Adipose tissue (tissue), 3 donors: ENCODE results near the gene CISD3. TPM values are rescaled to one million over a fixed set of nuclear protein-coding genes. Genes with fewer than 3 reads are reported as not detected.
A peak's percentile ranks its signal among the peaks of the same experiment; 100 is the strongest.

Source experiments
- H3K27ac ChIP-seq: one replicate; pipeline ENCODE4 v1.5.1; 2013; ENCODE audit warnings: low read depth, low read length
- WGBS, 3 donors: extraction: QIAGEN DNeasy Blood & Tissue Kit; methylation state at CpG; one replicate each; pipeline ENCODE4 v1.1.7; 2013; 5-methylcytosine and 5-hydroxymethylcytosine counted together
- polyA plus RNA-seq, 3 donors: library from polyadenylated mRNA; stranded (reverse); fragments of 200-250 nt; gene quantifications; one replicate each; pipeline ENCODE4 v1.2.3, GENCODE V29; 2013
- donor health status: healthy with polysubstance abuse.
- donor health status: Bipolar disorder and iron deficiency.
- donor health status: healthy.

Gene CISD3
- polyA plus RNA-seq, 3 donors, result 44.3 to 57.4 (median 51.1) TPM

DNA sequence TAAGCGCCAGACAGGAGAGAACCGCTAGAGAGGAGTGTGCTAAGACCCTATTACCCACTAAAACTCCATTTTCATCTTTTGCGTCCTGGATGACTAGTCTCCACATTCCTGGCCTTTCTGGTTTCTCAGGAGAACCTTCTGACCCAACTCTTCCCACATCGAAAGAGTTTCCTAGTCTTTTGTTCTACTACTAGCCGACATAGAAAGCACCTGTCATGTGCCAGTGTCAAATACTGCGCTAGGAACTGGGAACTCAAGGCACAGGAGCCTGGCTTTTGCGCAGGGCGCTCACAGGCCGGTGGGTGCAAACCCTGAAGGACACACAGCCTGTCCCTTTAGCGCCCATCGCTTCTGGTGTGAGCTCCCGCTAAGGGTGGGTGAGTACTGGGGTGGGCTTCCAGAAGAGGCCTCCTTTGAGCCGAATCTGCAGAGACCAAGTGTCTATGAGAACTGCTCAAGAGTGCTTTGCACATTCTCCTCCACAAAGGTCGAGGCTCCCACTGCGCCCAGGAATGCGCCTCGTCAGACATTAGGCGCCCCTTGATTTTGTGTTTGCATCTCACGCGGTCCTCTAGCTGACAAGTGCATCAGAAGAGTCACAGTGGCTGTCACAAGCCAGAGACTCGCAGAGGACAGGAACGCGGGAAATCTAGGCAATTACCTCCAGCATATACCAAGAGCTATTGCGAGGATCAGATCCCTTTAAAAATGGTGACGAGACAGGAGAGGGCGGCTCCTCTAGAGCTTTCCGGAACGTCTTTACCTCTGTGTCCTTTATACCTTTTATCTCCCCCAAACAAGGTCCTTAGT lies 20.4 kb downstream of the CISD3 start:
- no peak overlapping the region for H3K27ac ChIP-seq
- 22 to 40% (median 22%) methylated on average over 28 of the region's 28 CpGs for WGBS, 3 donors

GRCh38 chr17:38751144-38751807 lies 21.1 kb downstream of the CISD3 start:
- 5 to 10% (median 6%) methylated on average over 10 of the region's 10 CpGs for WGBS, 3 donors
- no peak overlapping the region for H3K27ac ChIP-seq

GRCh38 chr17:38751808-38752307 lies 21.7 kb downstream of the CISD3 start:
- 0 to 1% (median 0%) methylated on average over 44 of the region's 44 CpGs for WGBS, 3 donors
- H3K27ac ChIP-seq, result peak overlapping the region; percentile 80

- H3K27ac ChIP-seq, result peak within 1 kb of the TSS; percentile 86
- WGBS, 3 donors, result 0% methylated on average over 44 of the region's 44 CpGs
Measured at GRCh38 chr17:38752308-38753070, 22.3 kb downstream of the CISD3 start, which contains the start of gene PSMB3. Gene PSMB3, plus strand, starts transcription at chr17:38752741. Its CDS starts 86 bp downstream, at chr17:38752827.

GRCh38 chr17:38753071-38753506 lies 22.9 kb downstream of the CISD3 start:
- H3K27ac ChIP-seq, result peak overlapping the region; percentile 86
- WGBS, 3 donors, result 6 to 8% (median 6%) methylated on average over 22 of the region's 22 CpGs

DNA sequence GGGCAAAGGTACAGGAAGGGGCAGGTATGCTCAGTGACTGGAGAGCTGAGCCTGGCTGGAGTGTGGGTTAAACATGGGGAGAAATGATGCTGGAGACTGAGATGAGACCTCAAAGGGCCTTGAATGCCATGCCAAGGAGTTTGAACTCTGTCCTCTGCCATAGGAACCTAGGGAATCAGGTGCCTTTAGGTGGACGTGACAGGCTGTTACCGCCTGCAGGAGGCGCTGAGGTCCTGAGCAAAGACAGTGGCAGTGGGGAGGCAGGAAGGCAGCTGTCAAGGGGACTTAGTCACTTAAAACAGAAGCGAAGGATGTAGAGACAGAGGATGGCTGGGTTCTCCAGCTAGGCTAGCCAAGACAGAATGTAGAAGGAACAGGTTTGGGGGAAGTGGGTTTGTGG lies 31.5 kb downstream of the CISD3 start:
- WGBS, 3 donors, result 80 to 84% (median 83%) methylated on average over 4 of the region's 4 CpGs

DNA sequence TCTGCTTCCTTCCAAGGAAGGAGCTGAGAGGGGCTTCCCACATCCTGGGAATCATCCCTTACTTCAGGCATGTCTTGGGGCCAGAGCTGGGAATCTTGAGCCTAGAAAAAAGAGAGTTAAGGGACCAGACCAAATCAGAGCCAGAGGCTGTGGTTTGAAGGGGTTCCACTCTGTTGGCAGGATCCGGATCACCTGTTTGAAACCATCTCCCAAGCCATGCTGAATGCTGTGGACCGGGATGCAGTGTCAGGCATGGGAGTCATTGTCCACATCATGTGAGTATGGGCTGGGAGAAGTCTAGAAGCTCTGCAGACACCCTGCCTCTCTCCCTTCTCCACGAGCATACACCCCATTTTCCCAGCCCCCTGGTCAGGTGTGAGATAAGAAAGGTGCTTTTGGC lies 32.1 kb downstream of the CISD3 start:
- 83 to 87% (median 86%) methylated on average over 3 of the region's 3 CpGs for WGBS, 3 donors
- H3K27ac ChIP-seq, result no peak overlapping the region

More for the DNA sequence above, 31.5 kb downstream of the CISD3 start:
- no peak overlapping the region for H3K27ac ChIP-seq

GRCh38 chr17:38766341-38766740 lies 36.2 kb downstream of the CISD3 start:
- WGBS, 3 donors, result 88 to 91% (median 91%) methylated on average over 5 of the region's 5 CpGs
- H3K27ac ChIP-seq, result no peak overlapping the region

- 56 to 70% (median 60%) methylated on average over 6 of the region's 6 CpGs for WGBS, 3 donors
- H3K27ac ChIP-seq, result no peak overlapping the region
Measured at GRCh38 chr17:38768417-38768816, 38.3 kb downstream of the CISD3 start.

- H3K27ac ChIP-seq, result no peak overlapping the region
Measured at GRCh38 chr17:38773258-38773657, 43.1 kb downstream of the CISD3 start.

DNA sequence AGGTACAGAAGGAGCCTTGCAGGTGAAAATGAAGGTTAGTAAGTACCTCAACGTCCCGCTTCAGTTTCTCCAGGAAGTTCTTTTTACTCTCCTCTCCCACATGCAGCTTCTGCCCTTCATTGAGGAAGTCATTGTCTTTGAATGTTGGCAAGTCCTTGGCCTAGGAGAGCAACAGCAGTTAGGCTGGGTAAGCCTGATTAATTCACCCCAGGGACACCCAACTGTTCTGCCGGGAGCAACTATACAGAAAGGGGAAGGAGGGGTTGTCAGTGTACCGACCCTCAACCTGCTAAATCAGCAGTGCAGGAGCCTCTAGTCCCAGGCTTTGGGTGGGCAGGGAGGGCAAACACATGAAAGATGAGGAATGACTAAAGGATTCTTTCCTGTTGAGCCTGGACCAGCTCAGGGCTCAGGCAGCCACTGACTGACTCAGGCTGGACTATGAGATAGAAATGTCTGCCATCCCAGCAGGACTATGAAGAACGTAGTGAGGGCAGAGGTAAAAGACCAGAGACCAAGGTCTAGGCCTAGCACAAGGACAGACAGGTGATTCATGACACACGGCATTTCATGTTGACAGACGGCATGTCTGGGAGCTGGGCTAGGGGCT lies 47.6 kb downstream of the CISD3 start:
- 73 to 81% (median 75%) methylated on average over 7 of the region's 7 CpGs for WGBS, 3 donors
- H3K27ac ChIP-seq, result no peak overlapping the region

DNA sequence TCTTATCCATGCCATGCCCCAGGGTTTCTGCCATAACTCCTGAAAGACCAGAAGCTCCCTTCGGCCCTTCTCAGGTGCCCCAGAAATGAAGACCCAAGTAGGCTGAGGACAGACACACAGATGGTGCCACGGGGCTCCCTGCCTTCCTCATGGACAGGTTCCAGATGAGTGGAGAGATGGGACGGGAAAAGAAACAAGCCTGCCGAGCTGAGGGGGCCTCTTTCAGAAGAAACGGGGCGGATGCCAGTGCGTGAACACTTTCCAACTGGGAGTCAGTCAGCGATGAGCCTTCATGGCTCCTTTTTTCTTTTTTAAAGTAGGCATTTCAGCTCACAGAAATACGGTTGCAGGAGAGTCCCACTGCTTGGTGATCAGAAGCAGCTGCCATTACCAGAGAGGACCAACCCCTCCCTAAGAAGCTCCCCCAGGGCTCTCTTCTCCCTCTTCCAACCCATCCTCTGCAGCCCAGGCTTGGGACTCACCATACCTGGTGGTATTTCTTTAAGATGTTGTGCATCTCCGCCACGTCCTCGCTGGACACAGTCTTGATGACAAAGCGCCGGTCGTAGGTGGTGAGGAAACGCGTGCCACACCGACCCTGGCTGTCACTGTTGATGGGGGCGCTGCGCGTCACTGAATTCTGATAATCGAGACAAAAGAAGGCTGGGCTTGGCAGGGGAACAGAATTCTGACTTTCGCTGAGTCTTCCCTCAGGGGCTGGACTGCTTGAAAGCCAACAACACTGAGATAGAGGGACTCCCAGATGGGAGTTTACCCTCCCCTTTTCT lies 50.0 kb downstream of the CISD3 start:
- whole genome bisulfite sequencing, 3 donors, result 86 to 93% (median 89%) methylated on average over 23 of the region's 23 CpGs
- no peak overlapping the region for H3K27ac ChIP-seq

GRCh38 chr17:38783227-38783626 lies 53.1 kb downstream of the CISD3 start:
- no peak overlapping the region for H3K27ac ChIP-seq
- WGBS, 3 donors, result 91 to 94% (median 94%) methylated on average over 3 of the region's 3 CpGs

Other genes starting within 250 kb of the CISD3 start
- gene SRCIN1, start 124.4 kb upstream of the CISD3 start, polyA plus RNA-seq, result 1 to 10 TPM; 1.3 to 8.9 (median 3.5) TPM
- 1 to 10 TPM; 1.7 to 2.7 (median 2.2) TPM for gene EPOP, start 55.4 kb upstream of the CISD3 start, polyA plus RNA-seq
- gene MLLT6, start 25.1 kb upstream of the CISD3 start, polyA plus RNA-seq, result 10 to 100 TPM; 38.6 to 96.0 (median 42.9) TPM
- 10 to 100 TPM; 10.9 to 61.1 (median 15.8) TPM for gene PCGF2, start 18.0 kb downstream of the CISD3 start, polyA plus RNA-seq
- gene PSMB3, start 22.4 kb downstream of the CISD3 start, polyA plus RNA-seq, result 100 to 1,000 TPM in 2 of 3 donors, 10 to 100 TPM in 1; 76.8 to 190 (median 184) TPM
- 10 to 100 TPM; 10.0 to 27.3 (median 18.8) TPM for gene PIP4K2B, start 69.2 kb downstream of the CISD3 start, polyA plus RNA-seq
- 10 to 100 TPM in 2 of 3 donors, 1 to 10 TPM in 1; 9.6 to 19.8 (median 19.3) TPM for gene CWC25, start 95.0 kb downstream of the CISD3 start, polyA plus RNA-seq
- 1,000 to 10,000 TPM; 1,758 to 5,491 (median 3,544) TPM for gene RPL23, start 123.4 kb downstream of the CISD3 start, polyA plus RNA-seq
- 10 to 100 TPM; 49.1 to 90.6 (median 67.3) TPM for gene LASP1, start 139.7 kb downstream of the CISD3 start, polyA plus RNA-seq
- under 1 TPM in 1 of 3 donors, not detected in 2; 0.03 TPM for gene FBXO47, start 237.1 kb downstream of the CISD3 start, polyA plus RNA-seq